CD4-positive, alpha-beta T cell treated with Interleukin-1 beta for 1 hour (primary cell): ENCODE measurements around the gene MACROD1.

Experiments
- DNase-seq, 2 donors: peaks; one replicate each; pipeline ENCODE4 v3.0.0-alpha.2; 2020 to 2022

Gene MACROD1, protein sequence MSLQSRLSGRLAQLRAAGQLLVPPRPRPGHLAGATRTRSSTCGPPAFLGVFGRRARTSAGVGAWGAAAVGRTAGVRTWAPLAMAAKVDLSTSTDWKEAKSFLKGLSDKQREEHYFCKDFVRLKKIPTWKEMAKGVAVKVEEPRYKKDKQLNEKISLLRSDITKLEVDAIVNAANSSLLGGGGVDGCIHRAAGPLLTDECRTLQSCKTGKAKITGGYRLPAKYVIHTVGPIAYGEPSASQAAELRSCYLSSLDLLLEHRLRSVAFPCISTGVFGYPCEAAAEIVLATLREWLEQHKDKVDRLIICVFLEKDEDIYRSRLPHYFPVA

DNA sequence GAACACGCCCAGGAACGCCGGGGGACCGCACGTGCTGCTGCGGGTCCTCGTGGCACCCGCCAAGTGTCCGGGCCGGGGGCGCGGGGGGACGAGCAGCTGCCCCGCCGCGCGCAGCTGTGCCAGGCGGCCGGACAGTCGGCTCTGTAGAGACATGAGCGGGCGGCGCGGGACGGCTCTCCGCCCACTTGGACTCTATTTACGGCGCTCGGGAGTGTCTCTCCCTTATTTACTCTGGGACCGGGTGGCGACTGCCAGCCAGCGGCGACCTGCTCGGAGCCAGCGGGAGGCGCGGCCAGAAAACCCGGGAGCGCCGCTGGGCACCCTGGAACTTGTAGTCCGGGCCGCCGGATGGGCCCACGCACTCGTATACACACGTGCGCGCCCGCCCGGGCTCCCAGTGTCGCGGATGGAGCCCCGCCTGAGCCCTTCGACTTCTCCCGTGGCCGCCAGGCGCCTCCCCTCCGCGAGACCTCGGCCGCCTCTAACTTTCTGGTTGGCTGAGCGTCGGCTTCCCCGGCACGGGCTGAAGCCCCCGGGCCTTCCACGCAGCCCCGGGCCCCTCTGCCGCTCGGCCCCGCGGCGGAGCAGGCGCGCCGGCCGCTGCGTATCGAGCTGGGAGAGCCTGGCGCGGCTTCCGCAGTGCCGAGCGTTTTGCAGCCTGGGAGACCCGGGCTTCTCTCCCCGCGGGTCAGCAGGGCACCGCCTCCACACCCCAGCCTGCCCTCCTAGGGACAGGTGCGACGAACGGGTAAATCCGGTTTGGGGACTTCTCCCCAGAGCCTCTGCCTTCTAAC is at the start of gene MACROD1:
MACROD1 (minus strand) TSS at position 272 of the 794 bp plus-strand sequence; CDS start at position 153, 119 bp downstream.
- DNase-seq = peak; percentile 79 to 82

DNA sequence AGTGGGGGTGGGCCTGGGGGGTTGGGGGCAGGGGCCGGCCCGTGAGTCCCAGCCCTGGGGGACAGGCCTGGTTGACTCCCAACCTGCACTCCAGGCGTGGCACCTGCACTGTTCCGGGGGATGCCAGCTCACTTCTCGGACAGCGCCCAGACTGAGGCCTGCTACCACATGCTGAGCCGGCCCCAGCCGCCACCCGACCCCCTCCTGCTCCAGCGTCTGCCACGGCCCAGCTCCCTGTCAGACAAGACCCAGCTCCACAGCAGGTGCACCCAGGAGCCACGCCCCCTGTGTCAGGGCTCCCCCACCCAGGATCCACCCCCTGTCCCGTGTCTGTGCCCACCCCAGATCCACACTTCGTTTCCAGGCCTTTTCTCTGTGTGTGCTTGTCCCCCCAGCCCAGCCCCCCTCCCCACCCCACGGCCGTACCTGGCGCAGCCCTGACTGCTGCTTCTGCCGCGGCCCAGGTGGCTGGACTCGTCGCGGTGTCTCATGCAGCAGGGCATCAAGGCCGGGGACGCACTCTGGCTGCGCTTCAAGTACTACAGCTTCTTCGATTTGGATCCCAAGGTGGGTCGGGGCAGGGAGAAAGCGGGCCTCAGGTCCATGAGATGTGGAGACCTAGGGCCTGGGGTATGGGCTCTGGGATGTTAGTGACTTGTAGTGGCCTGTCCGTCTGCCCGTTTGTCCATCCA is 45.4 kb upstream of the MACROD1 start:
- no peak for DNase-seq

DNA sequence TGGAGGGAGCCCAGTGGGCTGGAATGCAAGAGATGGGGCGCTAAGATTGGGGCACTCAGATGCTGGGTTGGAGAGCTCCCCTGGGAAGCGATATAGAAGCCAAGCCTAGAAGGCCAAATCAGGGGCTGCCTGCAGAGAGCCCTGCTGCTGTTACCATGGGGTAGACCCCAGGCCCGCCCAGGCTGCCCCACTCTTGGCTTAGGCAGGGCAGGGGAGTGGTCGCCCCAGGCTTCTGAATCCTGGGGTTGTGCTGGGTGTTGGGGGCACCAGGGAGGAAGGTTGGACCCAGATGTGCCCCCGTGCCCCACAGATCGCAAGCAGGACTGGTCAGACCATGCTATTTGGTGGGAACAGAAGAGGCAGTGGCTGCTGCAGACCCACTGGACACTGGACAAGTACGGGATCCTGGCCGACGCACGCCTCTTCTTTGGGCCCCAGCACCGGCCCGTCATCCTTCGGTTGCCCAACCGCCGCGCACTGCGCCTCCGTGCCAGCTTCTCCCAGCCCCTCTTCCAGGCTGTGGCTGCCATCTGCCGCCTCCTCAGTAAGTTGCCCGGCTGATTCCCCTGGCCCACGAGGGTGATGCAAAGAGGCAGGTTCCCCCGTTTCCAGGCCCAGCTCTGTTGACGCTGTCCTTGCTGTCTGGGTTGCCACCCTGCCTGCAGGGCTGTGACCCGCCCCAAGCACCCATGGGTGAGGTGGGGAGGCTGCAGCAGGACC is 44.5 kb upstream of the MACROD1 start:
- no peak for DNase-seq

DNA sequence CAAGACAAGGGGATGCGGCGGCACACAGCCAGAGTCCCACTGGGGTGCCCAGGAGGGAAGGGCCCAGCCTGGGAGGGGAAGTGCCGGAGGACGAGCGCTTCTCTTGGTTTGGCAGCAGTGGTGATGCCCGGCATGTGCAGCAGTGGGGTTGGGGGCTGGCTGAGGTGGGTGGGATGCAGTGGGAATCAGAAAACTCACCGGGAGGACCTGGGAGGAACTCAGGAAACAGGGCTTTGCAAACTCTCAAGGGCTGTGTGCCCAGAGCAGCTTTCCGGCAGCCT is 43.6 kb upstream of the MACROD1 start:
- DNase-seq = no peak

DNA sequence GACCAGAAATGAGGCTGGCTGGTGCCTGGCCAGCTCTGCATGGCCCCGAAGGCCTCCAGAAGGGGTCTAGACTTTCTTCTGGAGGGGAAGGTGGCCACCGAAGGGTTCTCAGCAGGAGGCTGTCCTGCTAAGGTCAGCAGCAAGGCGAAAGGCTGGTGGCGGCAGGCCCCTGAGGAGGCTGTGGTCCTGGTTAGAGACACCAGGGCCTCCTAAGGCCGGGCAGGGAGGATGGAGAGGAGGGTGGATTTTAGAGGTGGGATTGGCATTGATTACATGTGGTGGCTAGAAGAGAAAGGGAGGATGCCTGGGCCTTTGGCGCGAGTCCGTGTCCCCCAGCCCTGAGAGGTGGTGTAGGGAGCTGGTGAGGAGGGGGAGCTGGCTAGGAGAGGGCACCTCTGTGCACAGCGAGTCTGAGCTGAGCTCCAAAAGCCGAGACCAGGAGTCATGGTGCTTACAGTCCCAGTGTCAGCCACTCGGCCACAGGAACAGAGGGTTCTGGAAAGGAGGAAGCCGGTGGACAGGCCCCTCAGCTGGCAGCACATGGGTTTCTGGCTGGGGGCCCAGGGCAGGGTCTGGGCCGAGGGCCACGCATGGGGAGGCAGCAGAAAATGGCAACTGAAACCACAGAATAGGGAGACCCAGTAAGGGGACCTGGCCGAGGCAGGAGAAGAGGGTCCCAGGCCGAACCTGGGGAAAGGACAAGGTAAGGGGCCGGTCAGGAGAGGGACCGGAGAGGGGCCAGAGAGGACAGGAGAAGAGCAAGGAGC is 43.1 kb upstream of the MACROD1 start:
- DNase-seq = no peak

DNA sequence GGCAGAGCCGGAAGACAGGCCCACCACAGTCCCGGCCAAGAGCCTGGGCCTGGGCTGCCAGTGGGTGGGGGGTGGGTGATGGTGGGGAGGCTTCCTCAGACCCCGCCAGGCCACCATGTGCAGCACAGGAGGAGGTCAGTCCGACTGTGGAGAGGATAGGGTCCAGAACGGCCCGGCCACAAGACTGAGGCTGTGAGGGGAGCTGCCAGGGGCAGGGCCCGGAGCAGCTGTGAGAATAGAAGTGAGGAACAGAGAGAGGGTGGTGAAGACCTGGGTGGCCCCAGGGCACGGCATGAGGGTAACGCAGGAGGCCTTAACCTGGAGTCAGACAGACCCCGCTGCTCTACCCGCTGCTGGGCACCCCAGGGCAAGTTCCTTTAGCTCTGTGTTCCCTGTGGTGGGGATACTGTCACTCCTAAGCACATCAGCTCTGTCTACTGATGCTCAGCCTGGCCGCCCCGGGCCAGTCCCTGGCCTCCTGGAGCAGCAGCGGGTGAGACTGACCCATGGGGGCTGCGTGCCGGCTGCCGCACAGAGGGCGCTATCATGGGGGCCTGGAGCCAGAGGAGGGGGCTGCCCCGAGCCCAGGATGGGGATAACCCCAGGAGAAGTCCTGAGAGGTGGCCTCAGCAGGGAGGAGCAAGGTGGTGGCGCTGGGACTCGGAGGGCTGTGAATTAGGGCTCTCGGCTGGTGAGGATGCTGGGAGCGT is 42.3 kb upstream of the MACROD1 start:
- no peak for DNase-seq

DNA sequence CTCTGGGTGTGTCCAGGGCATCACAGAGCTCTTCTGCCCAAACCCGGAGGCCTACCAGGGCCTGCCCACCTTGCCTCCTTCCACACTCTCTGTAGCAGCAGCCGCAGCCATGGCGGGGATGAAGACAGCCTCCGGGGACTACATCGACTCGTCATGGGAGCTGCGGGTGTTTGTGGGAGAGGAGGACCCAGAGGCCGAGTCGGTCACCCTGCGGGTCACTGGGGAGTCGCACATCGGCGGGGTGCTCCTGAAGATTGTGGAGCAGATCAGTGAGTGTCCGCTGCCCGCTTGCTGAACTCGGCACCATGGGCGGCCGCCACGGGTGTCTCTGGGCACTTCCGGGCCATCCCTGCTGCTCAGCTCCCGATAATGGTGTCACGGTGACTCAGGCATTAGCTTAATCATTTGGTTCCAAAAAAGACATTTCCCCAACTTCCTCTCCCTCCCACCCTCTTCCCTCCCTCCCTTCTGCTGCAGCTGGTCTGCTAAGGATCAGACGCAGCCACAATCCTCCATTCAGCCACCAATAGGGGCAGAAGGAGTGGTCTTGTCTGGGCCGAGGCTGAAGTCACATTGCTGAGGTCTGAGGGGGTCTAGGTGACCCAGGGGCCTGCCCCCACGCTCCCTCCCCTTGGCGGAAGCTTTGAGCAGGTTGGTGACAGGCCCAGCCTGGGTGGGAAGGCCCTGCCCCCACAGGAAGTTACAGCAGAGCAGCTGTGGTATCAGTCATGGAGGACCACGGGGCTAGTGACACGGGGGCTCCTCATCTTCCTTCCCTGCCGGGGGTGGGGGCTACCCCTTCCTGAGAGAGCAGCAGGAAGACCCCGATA is 41.6 kb upstream of the MACROD1 start:
- peak; percentile 77 to 82 for DNase-seq

DNA sequence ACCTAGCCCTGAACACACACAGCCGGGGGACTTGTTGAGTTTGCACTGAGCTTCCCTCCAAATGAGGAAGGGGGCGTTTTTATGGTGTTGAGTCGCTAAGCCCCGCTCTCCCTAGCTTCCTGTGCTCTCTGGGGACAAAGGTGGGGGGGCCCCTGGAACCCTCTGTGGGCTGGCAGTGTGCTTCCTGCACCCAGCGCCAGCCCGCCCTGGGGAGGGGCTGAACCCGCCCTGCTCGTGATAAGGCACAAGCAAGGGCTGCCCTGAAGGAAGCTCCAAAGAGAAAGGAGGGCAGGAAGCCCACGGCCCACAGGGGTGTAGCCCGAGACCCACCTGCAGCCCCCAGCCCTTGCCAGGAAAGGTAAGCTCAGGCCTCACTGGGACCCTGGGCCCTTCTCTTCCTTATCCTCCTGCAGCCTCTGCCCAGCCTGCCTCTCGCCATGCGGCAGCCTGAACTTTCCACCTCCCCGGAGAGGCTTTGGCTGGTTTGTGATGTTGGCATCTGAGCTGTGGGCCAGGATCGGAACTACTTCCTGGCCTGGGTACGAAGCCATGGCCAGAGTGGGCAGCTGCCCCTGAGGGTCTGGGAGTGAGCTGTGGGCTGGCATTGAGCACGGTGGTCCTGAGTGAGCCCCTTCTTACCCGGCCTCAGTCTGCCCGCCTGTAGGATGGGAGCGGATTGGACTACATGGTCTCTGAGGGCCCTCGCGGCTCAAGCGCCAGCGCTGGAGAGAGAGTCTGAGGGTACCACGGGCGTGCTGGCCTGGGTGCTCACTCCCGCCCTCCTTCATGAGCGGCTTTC is 40.7 kb upstream of the MACROD1 start, which contains the start of gene FERMT3:
FERMT3 (plus strand) TSS at position 265 of the 799 bp plus-strand sequence. CDS start 644 bp downstream, outside the sequence.
- DNase-seq = peak; percentile 76

DNA sequence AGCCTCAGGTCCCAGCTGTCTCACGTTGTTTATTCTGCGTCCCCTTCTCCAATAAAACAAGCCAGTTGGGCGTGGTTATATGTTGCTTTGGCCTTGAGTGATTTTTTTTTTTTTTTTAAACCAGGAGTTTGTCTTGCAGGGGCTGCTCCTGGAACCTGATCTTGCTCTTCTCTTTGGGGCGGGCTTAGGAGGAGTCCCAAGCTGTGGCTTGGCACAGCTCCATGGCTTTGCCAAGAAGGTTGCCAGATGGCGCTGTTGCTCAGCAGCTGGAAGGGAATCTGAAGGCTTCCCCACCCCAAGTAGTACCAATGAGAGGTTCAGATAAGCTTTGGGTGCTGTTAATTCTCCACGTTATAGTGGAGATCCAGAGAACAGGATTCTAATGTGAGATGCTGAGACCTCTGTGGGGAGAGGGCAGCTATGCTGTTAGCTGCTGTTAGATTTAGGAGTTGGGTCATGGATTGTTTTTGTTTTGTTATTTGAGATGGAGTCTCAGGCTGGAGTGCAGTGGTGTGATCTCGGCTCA is 38.6 kb upstream of the MACROD1 start:
- peak; percentile 87 to 89 for DNase-seq

DNA sequence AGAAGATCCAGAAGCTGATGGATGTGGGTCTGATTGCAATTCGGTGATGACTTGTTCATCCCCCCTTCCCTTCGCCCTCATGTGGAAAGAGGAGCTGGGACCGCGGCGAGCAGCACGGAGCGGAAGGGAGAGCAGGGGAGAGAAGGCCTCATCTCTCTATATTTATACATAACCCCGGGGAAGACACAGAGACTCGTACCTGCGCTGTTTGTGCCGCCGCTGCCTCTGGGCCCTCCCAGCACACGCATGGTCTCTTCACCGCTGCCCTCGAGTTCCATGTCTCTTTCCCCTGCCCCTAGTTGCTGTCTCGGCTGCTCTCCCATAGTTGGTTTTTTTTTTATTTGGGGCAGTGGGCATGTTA is 38.1 kb upstream of the MACROD1 start:
- no peak for DNase-seq

DNA sequence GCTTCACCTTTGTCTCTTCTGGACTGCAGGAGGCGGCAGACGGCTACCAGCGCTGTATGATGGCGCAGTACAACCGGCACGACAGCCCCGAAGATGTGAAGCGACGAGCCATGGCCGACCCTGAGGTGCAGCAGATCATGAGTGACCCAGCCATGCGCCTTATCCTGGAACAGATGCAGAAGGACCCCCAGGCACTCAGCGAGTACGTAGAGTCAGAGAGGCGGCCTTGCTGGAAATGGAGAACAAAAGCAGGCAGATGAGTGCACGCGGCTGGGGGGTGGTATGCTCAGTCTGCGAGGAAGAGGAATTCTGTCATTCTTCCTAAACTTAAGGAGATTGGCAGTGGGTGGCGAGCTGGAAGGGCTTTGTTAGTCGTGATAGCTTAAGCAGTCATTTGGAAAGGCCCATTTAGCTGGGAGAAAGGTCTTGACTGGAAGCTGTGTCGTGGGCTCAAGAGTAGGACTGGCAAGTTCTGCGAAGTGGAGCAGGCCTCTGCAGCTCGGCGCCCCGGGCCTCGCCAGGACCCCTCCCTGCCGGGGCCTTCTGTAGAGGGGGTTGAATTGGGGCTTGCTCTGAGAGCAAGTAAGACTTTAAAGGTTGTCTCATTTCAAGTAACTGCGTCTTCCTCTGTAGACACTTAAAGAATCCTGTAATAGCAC is 37.6 kb upstream of the MACROD1 start:
- no peak for DNase-seq

DNA sequence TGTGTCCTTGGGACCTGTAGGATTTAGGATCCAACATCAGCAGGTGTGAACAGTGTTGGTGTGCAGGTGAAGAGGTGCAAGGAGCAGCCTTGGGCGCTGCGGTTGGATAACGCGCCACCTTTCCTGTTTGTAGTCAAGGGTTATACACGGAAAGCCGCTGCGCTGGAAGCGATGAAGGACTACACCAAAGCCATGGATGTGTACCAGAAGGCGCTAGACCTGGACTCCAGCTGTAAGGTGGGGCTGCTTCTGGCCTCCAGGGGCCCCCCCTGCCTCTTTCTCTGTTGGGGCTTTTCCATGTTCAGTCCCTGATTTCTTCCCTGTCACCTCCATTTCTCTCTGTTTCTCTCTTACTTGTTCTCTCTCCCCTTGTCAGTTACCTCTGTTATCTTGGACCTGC is 37.1 kb upstream of the MACROD1 start:
- no peak for DNase-seq

DNA sequence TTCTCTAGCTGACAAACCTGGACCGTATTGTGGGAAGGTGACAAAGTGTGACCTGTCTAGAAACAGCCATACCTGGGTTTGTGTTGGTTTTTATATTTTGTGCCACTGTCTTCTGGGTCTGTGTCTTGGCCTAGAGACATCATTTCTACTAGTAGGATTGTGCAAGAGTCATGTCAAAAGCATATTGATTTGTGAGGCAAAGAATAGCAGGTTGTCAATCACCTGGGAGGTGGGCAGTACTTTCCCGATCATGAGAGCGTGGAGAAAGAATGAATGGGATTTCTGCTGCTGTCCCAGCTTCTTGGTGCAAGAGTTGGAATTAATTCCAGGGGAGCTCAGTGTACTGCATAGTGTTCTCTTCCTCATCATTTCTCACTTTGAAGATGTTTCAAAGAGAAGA is 35.6 kb upstream of the MACROD1 start:
- DNase-seq = no peak

DNA sequence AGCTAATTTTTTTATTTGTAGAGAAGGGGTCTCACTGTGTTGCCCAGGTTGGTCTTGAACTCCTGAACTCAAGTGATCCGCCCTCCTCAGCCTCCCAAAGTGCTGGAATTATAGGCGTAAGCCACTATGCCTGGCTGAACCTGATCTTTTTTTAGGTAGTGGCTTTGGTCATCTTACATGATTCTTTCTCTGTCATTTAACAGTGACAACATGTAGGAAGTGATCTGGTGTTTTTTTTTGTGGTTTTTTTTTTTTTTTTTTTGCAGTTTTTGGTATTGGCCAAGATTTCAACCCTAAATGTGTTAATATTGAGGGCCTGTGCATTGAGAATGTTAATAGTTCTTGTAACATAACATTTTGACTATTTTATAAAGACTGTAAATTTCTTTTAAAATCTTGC is 32.6 kb upstream of the MACROD1 start:
- no peak for DNase-seq

DNA sequence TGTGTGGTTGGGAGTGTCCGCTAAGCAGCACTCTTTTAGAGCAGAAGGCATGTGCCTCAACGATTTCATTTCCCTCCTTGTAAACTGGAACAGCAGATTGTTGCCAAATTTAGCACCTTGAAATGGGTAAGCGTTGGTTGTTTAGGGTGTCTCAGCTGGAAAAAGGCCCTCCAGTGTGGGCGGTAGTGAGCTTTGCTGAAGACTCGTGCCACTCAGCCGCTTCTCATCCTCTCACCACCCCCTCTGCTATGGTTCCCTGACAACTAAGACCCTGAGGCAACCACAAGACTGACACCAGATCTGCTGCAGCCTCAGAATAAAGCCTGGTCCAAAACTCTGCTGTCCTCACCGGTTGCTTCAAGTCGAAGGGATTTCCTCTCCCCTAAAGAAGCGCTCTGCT is 30.7 kb upstream of the MACROD1 start:
- DNase-seq = no peak

DNA sequence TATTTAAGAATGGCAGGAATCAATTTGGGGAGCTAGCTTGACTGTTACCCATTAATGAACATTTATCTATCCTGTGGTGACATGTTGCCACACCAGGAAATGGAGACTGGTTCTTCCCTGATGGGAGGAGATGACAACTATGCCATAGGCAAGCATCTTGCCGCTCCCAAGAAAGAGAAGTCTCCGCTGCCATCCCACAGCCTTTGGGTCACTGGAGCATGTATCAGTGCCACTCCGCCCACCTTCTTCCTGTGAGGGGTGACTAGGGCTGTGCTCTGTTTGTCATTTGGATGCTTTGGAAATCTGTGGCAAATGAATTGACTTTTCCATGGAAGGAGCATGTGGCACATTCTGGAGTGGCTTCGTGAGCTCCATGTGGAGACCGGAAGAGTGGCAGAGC is 26.5 kb upstream of the MACROD1 start:
- DNase-seq = no peak

DNA sequence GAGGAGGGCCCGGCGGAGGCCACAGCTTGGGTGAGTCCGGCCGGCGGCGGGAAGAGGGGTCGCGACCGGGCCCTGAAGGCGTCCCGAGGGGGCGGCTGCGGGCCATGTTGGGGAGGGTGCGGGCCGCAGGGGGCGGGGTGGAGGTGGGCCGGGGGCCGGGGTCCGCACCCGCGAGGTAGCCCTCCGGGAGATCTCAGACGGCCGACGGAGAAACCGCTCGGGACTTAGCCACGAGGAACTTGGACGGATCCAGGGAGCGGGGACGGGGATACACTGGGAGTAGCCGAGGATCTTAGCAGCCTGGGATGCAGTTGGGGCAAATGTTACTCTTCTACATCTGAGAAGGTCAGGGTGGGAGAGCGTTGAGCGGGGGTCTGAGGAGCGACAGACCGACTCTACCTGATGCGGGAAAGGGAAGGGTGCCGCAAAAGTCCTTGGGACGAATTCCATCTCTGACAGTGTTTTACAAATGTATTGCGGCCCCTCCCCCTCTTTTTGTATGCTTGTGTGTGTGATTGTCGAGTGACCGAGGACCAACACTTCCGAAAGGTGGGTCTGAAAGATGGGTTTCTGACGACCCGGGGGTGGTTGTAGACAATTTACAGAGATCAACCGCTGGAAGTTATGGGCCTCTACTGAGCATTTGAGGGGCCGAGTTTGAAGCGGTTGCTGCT is 20.7 kb upstream of the MACROD1 start:
- DNase-seq = peak in 1 of 2 donors; percentile 44

DNA sequence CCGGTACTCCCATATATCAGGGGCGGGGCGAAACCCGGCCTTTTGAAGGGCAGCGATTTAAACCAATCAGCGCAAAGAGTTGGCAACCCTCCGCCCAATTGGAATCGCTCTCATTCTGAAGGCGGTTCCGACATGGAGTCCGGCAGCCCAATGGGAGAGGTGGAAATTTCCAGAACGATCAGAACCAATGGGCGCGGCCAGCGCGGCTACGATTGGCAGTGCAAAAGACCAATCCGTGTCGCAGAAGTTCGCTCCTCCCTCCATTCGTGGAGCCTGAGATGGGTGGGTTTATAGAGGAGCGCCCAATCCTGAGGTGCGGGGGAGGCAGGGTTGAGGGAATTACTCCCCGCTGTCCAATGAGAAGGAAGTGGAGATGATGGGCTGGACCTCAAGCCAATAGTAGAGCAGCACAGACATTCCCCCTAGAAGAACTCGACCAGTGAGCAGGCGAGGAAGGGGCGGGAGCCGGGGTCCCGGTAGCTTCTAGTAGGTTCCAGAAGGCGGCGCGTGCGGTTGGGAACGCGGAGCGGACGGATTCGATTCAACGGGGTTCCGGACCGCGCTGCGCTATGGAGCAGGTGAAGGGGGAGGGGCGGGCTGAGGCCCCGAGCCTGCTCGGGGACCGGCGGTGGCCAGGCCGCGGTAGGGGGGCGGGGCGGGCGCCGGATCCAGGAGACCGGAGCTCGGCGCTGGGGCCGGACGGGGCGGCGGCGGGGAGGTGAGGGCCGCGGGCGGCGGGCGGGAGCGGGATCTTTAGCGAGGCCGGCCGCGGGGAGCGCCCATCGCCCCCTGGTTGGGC is 20.0 kb upstream of the MACROD1 start, which contains the start of gene STIP1:
STIP1 (plus strand) TSS at position 479 of the 799 bp plus-strand sequence; CDS start at position 570, 91 bp downstream.
- DNase-seq = peak; percentile 100
